ENCODE results near the gene STARD3.

STARD3 gene

DNA sequence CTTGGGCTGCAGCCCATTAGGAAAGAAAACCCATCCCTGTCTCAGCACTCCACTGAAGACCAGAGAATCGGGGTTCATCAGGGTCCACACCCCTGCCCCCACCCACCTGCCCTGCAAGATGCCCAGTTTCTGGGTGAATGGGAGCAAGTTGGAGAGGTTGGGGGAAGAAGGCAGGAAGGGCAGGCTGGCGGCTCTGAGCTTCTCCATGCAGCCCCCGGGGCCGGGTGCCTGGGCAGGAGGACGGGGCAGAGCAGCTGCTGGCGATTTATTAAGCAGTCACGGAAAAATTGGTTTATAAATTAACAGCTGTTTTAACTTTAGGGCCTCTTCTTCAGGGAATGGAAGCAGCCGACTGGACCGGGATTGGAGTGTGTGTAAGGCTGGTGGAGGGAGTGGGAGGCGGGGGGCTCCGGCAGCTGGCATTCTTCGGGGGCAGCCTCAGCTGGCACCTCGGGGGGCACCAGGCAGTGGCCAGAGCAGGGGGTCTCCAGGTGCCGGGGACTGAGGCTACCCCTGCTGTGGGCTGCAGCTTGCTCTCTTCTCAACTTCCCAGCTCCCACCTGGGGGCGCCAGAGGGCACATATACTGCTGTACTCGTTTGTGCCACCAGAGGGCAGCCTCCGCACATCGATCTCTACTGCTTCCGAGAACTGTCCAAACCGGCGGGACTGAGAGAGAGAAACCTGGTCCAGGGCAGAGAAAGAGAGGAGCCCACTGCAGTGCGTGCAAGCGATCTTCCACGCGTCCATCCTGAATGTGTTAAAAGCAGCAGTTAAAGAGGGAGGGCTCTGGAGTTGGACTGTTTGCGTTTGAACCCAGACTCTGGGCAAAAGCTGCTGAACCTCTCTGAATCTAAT is 15.2 kb upstream of the STARD3 start:
- peak; percentile 80 to 81 for DNase-seq

DNA sequence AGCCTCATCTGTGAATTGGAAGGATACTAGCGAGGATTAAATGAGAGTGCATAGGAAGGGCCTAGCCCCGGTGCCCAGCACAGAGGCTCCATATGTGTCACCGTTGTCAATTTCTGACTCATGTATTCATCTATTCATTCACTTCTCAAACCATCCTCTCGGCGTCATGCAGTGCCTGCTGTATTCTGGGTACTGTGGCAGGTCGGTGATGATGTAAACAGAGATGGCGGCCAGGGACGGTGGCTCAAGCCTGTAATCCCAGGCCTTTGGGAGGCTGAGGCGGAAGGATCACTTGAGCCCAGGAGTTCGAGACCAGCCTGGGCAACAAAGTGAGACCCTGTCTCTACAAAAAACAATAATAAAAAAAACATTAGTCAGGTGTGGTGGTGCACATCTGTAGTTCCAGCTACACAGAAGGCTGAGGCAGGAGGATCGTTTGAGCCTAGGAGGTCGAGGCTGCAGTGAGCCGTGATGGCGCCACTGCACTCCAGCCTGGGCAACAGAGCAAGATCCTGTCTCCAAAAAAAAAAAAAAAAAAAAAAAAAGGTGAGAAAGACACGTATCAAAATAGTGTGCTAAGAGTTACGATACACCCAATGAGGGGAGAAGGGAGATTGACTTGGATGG is 14.5 kb upstream of the STARD3 start:
- peak in 1 of 2 experiments; percentile 19 for DNase-seq

DNA sequence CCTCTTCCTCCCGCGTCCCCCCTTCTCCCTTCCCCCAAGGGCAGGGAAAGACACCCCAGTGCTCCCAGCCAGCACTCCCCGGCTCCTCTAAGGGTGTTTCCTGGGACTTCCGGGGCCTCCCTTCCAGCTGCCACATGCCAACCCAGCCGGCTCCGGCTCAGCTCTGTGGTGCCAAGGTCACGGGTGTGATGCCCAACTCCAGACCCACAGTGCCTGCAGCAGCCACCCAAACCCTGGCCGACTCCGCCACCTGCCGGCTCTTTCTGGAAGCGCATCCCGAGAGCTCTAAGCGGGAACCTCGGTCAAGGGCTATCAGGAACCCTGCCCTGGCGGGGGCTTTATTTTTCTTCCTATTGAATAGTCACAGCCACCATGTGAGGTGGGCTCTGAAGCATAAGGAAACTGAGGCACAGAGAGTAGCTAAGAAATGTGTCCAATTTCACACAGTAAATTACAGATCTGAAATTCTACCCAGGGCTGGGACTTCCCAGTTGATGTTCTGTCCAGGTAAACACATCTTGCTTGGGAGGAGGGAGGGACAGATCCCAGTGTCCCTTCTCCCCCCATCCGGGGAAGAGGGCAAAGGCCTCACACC is 13.5 kb upstream of the STARD3 start:
- peak; percentile 76 to 87 for DNase-seq

DNA sequence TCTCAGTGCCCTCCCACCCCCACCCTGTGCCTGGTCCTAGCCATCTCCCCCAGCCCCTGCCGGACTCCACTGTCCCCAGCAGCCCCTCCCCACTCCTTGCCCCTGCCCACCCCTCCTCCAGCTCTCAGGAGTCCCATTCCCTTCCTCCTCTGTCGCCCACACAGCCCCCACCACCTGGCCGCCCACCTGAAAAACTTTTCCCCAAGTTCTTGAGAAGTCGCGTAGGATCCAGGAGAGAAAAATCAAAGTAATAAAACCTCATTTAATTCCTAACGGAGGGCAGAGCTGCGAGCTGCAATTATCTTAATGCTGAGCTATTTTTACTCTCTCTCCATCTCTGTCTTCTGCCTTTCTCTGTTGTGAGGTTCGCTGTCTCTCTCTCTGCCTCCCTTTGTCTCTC is 12.6 kb upstream of the STARD3 start:
- DNase-seq = no peak

DNA sequence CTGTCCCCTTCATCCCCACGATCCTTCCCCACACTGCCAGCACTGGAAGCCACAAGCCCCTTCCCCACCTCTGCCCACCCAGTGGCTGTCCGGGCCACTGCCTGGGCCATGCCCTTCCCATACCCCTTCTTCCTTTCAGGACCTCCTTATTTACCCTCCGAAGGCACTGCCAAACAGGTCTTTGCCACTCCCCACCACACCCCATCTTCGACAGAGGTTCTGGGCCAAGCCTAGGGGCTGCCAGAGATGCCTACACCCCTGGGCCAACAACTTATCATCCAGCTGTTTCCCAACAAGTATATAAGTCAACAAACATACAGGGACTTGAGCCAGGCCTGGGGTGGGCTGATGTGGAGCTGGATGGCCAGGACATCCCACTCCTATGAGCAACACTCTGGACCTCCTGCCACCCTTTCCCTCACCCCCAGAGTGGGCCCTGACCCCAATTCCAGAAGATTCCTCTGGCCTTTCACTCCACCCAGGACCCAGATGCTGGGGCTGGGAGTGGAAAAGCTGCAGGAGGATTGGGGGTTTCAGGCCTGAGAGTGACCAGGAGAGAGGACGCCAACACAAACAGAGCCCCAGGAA is 11.7 kb upstream of the STARD3 start:
- no peak for DNase-seq

DNA sequence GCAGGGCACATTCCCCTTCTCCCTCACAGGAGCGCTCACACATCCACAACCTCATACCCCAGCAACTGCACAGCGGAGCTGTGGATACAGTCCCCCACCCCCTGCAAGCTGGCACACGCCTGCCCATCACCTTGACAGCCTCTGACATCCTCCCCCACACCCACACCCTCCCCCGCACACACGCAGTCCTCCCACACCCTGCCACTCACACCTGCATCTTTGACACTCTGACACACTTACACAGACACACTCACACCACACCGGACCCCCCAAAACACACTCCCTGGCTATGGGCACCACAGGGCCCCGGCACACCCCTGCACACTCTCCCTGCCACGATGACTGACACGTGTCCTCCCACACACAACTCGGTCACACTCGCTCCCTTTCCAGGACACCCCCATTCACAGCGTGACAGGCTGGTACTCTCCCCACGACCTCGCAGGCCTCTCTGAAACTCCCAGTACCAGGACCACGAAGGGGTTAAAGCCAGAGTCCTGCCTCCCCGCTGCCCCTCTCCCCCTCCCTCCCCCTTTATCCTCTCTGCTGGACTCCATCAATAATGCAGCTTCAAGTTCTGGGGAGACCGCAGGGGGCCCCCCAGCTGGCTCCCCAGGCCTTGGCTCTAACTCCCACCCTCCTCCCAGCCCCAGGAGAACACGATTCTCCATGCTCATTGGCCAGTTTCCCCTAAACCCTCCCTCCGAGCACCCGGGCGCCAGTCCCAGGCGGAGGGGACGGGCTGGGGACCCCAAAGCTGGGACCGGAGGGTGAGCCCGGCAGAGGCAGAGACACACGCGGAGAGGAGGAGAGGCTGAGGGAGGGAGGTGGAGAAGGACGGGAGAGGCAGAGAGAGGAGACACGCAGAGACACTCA is 10.5 kb upstream of the STARD3 start, which contains the start of gene PPP1R1B:
TSS of gene PPP1R1B (plus strand) at position 782 of the 876 bp plus-strand sequence. CDS start 441 bp downstream, outside the sequence.
- peak in 1 of 2 experiments; percentile 47 for DNase-seq

DNA sequence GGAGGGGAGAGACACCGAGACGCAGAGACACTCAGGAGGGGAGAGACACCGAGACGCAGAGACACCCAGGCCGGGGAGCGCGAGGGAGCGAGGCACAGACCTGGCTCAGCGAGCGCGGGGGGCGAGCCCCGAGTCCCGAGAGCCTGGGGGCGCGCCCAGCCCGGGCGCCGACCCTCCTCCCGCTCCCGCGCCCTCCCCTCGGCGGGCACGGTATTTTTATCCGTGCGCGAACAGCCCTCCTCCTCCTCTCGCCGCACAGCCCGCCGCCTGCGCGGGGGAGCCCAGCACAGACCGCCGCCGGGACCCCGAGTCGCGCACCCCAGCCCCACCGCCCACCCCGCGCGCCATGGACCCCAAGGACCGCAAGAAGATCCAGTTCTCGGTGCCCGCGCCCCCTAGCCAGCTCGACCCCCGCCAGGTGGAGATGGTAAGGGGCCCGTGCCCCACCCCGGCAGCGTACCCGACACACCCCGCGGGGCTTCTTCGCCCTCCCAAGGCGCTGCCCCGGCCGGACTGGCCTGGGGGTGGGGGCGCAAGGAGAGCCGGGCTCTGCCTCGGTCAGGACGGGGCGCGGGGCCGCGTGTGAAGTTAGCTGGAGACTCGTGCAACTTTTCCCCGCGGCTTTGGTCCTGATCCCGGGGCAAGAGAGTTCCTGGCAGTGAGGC is 9.8 kb upstream of the STARD3 start:
- DNase-seq = no peak

DNA sequence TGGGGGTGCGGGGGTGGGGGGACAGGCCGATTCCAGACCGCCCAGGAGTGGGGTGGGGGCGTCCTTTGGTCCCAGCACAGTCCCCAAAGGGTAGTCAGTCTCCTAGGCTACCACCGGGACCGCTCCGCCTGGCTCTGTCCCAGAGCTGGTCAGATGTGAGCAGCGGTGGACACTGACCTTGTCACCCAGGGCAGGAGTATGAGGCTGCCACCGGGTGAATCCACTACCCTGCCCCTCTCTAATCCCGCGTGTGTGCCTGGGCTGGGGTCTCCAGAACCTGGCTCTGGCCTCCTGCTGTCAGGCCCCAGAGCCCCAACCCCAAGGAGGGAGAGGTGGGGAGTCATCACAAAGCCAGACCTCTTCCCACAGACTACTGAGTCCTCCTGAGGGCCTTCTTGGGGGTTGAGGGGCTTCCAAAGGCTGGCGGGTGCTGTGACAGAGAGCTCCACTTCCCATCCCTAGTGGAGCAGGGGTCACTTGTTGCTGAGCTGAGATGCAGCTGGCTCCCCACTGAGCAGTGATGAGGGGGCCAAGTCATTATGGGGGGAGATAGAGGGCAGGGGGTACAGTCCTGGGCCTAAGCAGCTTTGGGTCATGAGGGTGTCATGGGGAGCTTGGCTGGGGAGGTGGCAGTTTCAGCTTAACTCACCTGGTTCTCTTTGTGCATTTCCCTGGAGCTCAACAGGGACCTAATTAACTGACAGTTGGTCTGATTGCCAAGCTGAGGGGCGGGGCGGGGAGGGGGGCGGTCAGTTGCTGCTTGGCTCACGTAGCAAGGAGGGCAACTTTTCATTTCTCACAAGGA is 9.0 kb upstream of the STARD3 start:
- no peak for DNase-seq

DNA sequence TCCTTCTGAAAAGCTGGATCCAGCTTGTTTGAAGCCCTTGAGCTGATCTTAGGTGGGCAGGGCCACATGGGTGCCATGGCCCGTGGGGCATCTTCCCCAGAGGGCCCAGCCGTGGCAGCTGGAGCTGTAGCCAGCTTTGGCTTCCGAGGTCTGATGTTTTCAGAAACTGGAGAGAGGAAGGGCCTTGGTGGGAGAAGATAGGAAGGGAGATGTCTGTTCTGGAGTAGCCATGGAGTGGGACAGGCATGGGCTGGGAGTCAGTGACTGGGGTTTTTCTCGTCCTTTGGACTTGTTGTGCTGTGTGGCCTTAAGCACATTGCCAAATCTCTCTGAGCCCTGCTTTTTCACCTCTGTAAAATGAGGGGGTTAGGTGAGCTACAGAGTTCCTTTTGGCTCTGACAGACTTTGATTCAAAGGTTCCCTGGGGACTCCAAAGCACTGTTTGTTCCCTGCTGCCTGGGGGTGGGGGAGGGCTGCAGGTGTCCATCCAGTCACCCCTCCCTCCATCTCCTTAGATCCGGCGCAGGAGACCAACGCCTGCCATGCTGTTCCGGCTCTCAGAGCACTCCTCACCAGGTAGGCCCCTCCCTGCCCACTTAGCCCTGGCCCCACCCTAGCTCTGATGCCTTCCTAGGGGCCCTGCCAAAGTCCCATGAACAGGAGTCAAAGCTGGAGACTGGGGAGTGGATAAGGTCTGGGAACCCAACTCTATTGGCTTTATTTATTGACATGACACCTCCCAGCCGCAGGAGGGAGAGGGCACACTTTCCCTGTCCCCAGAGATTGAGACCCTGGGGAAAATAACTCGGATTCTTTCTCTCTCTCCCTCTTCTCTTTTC is 8.1 kb upstream of the STARD3 start:
- no peak for DNase-seq

DNA sequence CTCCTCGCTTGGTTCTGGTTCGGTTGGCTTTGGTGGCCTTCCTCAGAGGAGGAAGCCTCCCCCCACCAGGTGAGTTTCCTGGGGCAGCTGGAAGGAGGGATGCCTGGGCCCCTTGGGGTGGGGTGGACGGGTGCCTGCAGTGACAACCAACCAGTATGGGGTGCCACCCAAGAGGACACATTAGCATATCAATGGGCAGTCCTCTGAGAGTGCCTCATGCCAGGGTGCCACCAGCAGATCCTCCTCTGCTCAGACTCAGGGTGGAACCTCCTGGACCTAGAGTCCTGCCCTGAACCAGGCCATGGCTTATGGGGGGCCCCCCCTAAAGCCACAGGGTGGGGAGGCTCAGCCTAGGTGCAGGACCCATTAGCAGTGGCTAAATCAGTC is 7.5 kb upstream of the STARD3 start:
- DNase-seq = no peak

DNA sequence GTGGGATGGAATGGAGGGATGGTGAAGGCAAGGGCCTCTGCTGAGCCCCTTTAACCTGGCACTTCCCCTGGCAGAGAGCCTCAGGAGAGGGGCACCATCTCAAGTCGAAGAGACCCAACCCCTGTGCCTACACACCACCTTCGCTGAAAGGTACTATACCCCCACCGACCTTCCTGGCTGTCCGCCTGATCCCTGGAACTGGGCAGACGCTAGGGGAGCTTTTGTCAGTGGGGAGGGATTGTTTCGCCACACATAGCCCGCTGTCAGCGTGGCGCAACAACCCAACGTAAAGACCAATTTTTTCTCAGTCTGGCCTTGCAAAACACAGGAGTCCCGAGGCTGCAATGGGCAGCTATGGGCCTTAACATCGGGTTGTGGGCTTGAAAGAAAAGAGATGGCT is 7.0 kb upstream of the STARD3 start:
- DNase-seq = no peak

DNA sequence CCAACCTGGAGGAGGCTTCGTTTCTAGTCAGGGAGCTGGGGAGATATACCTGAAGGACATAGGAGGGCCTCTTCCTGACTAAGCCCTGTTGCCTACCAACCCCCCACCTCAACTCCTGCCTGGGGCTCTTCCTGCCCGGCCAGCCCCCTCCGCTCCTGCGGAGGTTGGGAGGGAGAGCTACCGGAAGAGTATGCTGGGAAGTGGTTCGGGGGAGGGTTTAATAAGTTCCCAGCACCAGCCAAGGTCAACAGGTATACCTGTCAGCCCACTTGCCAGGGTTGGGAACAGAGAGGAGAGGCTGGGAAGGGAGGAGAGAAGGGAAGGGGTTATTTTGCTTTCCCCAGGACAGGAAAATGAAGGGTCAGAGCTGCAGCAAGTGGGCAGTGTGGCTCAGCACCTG is 5.5 kb upstream of the STARD3 start:
- no peak for DNase-seq

DNA sequence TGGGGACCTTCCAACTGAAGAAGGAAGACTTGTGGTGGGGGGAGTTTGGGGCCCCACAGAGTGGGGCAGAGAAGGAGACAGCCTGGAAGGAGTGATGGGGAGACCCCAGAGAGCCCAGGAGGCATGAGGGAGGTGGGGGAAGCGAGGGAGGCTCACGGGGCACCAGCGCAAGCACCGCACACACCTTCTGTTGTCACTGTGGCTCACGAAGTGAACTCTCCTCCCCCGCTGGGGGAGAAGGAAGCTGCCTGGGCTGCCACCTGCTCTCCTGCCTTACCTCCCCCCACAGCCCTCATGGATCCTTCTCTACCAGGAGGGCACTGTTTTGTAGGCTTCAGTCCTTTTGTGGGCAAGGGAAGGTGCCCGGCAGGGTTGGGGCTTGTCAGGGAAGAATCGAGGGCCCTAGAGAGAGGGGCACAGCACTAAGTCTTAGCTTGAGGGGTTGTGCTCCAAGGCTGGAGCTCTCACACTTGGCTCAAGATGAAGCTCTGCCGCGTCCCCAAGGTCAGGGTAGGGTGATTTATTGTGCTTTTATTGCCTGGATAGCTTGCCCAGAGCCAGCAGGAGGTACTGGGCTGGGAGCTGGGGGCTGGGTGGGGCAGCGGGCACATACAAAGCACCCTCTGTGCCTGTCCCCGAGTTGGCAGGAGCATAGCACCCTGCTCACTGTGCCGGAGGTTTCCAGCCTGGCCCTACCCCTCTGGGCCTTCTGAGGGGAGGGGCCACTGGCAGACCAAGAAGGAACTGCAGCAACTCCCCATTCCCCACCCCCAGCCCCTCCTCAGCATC is 4.6 kb upstream of the STARD3 start:
- DNase-seq = no peak

DNA sequence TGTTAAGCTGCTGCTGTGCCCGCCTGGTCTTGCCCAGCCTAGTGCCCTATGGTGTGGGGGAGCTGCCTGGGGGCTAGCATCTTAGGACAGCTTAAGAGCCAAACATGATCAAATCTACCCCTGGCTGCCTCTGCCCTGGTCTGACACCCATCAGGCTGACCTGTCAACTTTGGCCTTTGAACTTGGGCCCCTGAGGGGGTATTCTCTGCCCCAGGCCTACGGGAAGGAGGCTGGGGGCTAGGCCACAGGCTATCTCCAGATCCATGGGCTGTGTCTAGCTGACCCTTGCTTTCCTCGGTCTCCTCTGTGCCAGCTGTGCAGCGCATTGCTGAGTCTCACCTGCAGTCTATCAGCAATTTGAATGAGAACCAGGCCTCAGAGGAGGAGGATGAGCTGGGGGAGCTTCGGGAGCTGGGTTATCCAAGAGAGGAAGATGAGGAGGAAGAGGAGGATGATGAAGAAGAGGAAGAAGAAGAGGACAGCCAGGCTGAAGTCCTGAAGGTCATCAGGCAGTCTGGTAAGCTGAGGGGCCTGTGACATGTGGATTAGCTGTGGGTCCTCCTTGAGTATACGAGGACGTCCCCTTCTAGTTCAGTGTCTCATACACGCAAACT is 3.3 kb upstream of the STARD3 start:
- no peak for DNase-seq

DNA sequence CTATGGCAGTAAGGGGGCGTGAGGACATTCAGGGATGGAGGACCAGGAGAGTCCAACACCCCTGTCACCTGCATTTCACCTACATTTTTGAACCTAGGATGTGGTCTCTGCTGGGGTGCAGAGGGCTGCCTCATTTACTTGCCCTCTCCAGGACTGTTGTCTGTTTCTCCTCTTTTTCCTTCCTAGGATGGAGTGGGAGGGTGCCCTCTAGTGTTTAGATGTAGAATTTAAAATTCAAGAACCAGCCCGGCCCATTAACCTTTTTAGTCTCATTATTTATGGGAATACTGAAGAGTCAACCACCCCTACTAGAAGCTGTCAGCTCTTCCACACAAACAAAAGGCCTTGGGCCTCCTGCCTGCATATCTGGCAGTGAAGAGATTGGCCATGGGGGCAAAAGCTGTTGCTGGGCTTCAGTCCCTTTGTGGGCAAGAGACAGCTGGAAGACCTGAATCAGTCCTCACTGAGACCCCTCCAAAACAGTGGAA is 2.5 kb upstream of the STARD3 start:
- no peak for DNase-seq

DNA sequence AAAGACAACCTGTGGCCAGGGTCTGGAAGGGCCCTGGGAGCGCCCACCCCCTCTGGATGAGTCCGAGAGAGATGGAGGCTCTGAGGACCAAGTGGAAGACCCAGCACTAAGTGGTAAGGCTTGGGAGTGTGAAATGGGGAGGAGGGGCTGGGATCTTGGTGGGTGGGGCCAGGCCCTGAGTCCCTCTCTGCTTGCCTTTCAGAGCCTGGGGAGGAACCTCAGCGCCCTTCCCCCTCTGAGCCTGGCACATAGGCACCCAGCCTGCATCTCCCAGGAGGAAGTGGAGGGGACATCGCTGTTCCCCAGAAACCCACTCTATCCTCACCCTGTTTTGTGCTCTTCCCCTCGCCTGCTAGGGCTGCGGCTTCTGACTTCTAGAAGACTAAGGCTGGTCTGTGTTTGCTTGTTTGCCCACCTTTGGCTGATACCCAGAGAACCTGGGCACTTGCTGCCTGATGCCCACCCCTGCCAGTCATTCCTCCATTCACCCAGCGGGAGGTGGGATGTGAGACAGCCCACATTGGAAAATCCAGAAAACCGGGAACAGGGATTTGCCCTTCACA is 1.2 kb upstream of the STARD3 start:
- DNase-seq = no peak

DNA sequence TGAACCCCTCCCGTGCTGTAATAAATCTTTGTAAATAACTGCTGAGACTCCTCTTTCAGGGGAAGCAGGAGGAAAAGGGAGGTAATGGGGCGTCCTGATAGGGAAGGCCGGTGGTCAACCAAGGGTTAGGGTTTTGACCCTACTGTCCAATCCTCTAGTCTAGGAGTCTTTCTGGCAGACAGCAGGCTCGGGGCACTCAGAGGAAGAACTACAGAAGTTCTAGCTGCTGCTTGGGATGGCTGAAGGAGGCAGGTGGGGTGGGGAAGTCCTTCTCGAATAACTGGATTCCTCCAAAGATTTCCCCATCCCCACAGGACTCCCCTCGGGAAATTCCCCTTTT is 387 bp upstream of the STARD3 start:
- no peak for DNase-seq

DNA sequence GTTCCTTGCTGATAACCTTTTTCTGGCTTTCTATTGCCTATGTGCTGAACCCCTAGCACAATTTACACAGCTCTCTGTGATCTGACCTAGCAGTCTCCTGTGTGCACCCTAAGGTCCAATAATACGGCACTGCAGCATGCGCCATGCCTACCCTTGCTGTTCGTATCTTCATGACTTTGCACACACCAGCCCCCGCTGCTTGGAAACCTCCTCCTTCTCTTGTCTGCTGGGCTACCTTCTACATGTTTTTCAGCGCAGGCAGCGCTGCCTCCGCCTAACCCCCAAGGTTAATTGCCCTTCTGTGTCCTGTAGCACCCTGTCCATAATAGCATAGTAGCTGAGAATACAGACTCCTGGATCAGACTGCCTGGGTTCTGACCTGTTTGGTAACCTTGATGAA is 1.4 kb downstream of the STARD3 start:
- DNase-seq = no peak

DNA sequence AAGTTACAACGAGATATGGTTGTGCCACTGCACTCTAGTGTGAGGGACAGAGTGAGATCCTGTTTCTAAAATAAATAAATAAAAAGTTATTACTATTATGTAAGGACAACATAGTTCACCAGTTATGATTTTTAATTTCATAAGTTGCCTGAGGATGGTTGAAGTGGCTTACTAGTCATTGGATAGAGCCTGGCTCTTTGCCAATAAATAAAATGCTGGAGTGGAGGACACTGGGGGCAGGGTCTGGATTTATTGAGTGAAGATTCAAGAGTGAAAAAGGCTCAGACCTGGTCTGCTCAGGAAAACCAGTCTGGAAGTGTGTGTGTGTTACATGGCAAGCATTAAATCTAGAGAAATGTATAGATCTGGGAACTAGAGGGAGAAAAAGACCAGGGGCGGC is 2.1 kb downstream of the STARD3 start:
- DNase-seq = no peak

All from stimulated activated CD4-positive, alpha-beta T cell treated with anti-CD3 and anti-CD28 coated beads, Interleukin-4, amount 100 ng/mL, for 4 hours (primary cell).